Erythroblast (primary cell): ENCODE measurements around the gene PES1.

ENCODE experiments used
- GATA1 ChIP-seq: IDR thresholded peaks from 2 replicates; pipeline ENCODE4 v1.6.1; 2011; ENCODE audit warnings: low read depth, mild to moderate bottlenecking, control low read depth, low read length, moderate library complexity
- POLR2A ChIP-seq: IDR thresholded peaks from 2 replicates; pipeline ENCODE4 v1.6.1; 2011; ENCODE audit warnings: mild to moderate bottlenecking, low read length

GRCh38 chr22:30636226-30637077 lies 44.7 kb upstream of the PES1 start:
- TF ChIP-seq POLR2A (no peak), GATA1 (no peak)
